ENCODE results near the gene CCDC141. TPM values are rescaled to one million over a fixed set of nuclear protein-coding genes. Genes with fewer than 3 reads are reported as not detected.
"Not testable (repeated sequence)": the region's sequence is repeated elsewhere in the genome, so short reads cannot be mapped to it uniquely, and the experiment has no call there.

The CCDC141 gene
- total and polyA plus RNA-seq, 2 experiments from 2014 or later = 11.7 to 13.4 TPM

DNA sequence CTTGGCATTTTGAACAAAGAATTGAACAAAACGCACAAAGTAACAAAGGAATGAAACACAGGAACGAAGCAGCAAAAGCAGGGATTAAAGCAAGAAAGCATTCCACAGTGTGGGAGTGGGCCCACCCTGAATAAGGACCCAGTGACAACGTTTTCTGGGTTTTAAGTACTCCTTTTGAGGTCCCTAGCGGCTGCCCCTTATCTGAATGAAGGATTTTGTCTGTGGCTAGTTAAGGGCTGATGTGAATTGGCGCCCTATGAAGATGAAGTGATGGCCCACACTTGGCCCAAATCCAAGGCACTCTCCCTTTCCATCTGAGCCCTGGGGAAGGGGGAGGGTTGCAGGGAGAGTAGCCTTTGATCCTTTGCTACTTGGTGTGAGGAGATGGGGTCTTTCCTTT is 7.8 kb upstream of the CCDC141 start (continued):
- TF ChIP-seq, protein P1, sequence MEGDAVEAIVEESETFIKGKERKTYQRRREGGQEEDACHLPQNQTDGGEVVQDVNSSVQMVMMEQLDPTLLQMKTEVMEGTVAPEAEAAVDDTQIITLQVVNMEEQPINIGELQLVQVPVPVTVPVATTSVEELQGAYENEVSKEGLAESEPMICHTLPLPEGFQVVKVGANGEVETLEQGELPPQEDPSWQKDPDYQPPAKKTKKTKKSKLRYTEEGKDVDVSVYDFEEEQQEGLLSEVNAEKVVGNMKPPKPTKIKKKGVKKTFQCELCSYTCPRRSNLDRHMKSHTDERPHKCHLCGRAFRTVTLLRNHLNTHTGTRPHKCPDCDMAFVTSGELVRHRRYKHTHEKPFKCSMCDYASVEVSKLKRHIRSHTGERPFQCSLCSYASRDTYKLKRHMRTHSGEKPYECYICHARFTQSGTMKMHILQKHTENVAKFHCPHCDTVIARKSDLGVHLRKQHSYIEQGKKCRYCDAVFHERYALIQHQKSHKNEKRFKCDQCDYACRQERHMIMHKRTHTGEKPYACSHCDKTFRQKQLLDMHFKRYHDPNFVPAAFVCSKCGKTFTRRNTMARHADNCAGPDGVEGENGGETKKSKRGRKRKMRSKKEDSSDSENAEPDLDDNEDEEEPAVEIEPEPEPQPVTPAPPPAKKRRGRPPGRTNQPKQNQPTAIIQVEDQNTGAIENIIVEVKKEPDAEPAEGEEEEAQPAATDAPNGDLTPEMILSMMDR (conservative IDR thresholded peaks at IDR 0.05; ENCODE audit: low read depth in 2 of 2) = no peak
- TF ChIP-seq EZH2 (IDR thresholded peaks at IDR 0.05; ENCODE audit: low read depth, unreplicated experiment) = no peak
- no peak for TF ChIP-seq CREB1 (CRISPR knock-in tag; IDR thresholded peaks at IDR 0.05; ENCODE audit: low read depth)
- no peak for TF ChIP-seq NANOG (IDR thresholded peaks at IDR 0.05; ENCODE audit: borderline replicate concordance)
- TF ChIP-seq, protein P2, sequence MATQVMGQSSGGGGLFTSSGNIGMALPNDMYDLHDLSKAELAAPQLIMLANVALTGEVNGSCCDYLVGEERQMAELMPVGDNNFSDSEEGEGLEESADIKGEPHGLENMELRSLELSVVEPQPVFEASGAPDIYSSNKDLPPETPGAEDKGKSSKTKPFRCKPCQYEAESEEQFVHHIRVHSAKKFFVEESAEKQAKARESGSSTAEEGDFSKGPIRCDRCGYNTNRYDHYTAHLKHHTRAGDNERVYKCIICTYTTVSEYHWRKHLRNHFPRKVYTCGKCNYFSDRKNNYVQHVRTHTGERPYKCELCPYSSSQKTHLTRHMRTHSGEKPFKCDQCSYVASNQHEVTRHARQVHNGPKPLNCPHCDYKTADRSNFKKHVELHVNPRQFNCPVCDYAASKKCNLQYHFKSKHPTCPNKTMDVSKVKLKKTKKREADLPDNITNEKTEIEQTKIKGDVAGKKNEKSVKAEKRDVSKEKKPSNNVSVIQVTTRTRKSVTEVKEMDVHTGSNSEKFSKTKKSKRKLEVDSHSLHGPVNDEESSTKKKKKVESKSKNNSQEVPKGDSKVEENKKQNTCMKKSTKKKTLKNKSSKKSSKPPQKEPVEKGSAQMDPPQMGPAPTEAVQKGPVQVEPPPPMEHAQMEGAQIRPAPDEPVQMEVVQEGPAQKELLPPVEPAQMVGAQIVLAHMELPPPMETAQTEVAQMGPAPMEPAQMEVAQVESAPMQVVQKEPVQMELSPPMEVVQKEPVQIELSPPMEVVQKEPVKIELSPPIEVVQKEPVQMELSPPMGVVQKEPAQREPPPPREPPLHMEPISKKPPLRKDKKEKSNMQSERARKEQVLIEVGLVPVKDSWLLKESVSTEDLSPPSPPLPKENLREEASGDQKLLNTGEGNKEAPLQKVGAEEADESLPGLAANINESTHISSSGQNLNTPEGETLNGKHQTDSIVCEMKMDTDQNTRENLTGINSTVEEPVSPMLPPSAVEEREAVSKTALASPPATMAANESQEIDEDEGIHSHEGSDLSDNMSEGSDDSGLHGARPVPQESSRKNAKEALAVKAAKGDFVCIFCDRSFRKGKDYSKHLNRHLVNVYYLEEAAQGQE (IDR thresholded peaks at IDR 0.05; ENCODE audit: unreplicated experiment) = no peak
- TF ChIP-seq ZNF114 (CRISPR knock-in tag; IDR thresholded peaks at IDR 0.05) = no peak

DNA sequence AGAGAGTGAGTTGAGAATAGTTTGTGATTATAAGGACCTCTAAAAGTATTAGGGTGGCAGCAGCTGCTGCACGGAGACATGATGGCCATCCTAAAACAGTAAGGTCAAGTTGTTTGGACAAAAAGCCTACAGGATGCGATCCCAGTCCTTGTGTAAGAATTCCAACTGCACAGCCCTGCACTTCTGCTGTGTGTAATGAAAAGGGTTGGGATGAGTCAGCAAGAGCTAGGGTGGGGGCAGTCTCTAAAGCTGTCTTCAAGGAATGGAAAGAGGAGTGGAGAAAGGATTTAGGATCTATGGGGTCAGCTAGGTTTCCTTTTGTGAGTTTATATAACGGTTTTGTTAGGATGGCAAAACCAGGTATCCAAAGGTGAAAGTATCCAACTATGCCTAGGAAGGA is 3.6 kb upstream of the CCDC141 start:
- not testable (repeated sequence) for ATAC-seq; H3K9me2 ChIP-seq (ENCODE audit: insufficient read depth); H3K4me3 Mint-ChIP-seq; H4K20me1 ChIP-seq (replicated peaks; ENCODE audit: insufficient read depth); DNase-seq (ENCODE audit: low spot score); H3F3A ChIP-seq (replicated peaks; ENCODE audit: low read depth); H3K27ac ChIP-seq (ENCODE audit: low read depth); H3K27me3 Mint-ChIP-seq (ENCODE audit: insufficient read depth, low read depth, poor library complexity); H3K4me2 ChIP-seq; H2AFZ ChIP-seq; H3K4me3 ChIP-seq; H3K36me3 ChIP-seq (ENCODE audit: insufficient read depth); H3K79me2 ChIP-seq (replicated peaks; ENCODE audit: insufficient read depth); H3K9me3 Mint-ChIP-seq; H3K27me3 ChIP-seq (ENCODE audit: insufficient read depth); H3K27ac Mint-ChIP-seq; H3K36me3 Mint-ChIP-seq (ENCODE audit: low read depth)
- peaks cover 50% of the 10 kb centered on the region for H3K4me1 ChIP-seq (ENCODE audit: insufficient read depth)
- peaks cover 31% of the 10 kb centered on the region for H3K4me1 Mint-ChIP-seq

DNA sequence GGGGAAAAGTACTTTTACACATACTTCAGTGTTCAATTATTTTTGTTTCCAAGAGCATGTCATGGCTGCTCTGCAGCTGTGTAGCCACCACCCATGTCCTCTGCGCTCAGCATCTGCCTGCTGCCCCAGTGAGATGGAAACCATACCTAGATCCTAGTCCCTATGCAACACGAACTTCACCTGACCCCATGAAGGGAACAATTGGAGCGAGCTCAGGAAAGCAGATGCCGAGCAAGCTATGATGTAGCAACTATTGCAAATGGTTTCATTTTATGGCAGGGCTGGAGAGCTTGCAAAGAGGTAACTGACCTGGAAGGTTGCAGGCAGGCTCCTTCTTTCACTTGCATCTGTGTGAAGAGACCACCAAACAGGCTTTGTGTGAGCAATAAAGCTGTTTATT is 1.3 kb upstream of the CCDC141 start:
- ATAC-seq = peak; percentile 86
- Mint-ChIP-seq H3K36me3 (ENCODE audit: low read depth) (peaks cover 11% of the 10 kb centered on the region), H3K4me3 (peak overlapping the region; percentile 55), H3K4me1 (peaks cover 34% of the 10 kb centered on the region), H3K27me3 (ENCODE audit: insufficient read depth, low read depth, poor library complexity) (no peaks in the 10 kb centered on the region), H3K9me3 (no peaks in the 10 kb centered on the region), H3K27ac (no peak overlapping the region)
- Histone ChIP-seq H3F3A (replicated peaks; ENCODE audit: low read depth) (no peaks in the 10 kb centered on the region; the same call in 1 of the 2 replicates), H3K36me3 (ENCODE audit: insufficient read depth) (0 out of 2 replicates have a peak, but pooled peaks cover 1% of the 10 kb centered on the region), H3K9me2 (ENCODE audit: insufficient read depth) (no peaks in the 10 kb centered on the region), H3K4me2 (peak overlapping the region; percentile 68), H3K27ac (ENCODE audit: low read depth) (peak overlapping the region; percentile 91), H3K27me3 (ENCODE audit: insufficient read depth) (no peaks in the 10 kb centered on the region), H3K79me2 (replicated peaks; ENCODE audit: insufficient read depth) (peaks cover 3% of the 10 kb centered on the region; the same call in 1 of the 2 replicates), H3K4me1 (ENCODE audit: insufficient read depth) (peaks cover 50% of the 10 kb centered on the region), H4K20me1 (replicated peaks; ENCODE audit: insufficient read depth) (no peaks in the 10 kb centered on the region), H2AFZ (0 out of 2 replicates have a peak overlapping the region, but pooled peaks have one; percentile 67), H3K4me3 (peak overlapping the region; percentile 45)
- peak; percentile 57 for DNase-seq (ENCODE audit: low spot score)
- no peak for TF ChIP-seq STAT1 (IDR thresholded peaks at IDR 0.05; ENCODE audit: unreplicated experiment)
- TF ChIP-seq, protein P3, sequence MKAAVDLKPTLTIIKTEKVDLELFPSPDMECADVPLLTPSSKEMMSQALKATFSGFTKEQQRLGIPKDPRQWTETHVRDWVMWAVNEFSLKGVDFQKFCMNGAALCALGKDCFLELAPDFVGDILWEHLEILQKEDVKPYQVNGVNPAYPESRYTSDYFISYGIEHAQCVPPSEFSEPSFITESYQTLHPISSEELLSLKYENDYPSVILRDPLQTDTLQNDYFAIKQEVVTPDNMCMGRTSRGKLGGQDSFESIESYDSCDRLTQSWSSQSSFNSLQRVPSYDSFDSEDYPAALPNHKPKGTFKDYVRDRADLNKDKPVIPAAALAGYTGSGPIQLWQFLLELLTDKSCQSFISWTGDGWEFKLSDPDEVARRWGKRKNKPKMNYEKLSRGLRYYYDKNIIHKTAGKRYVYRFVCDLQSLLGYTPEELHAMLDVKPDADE (IDR thresholded peaks at IDR 0.05) = no peak
- no peak for TF ChIP-seq ZNF114 (CRISPR knock-in tag; IDR thresholded peaks at IDR 0.05)
- no peak for TF ChIP-seq ZNF331 (CRISPR knock-in tag; IDR thresholded peaks at IDR 0.05; ENCODE audit: low read depth)
- peak; percentile 25; the same call in 1 of the 2 replicates for TF ChIP-seq POLR2AphosphoS5 (IDR thresholded peaks at IDR 0.05; ENCODE audit: low read depth)

Data from GM23338 (cell line).